ENCODE data around the gene TMEM250.

Gene TMEM250

GRCh38 chr9:136147038-136147889 is 28.6 kb upstream of the TMEM250 start:
- DNase-seq: no peak

DNA sequence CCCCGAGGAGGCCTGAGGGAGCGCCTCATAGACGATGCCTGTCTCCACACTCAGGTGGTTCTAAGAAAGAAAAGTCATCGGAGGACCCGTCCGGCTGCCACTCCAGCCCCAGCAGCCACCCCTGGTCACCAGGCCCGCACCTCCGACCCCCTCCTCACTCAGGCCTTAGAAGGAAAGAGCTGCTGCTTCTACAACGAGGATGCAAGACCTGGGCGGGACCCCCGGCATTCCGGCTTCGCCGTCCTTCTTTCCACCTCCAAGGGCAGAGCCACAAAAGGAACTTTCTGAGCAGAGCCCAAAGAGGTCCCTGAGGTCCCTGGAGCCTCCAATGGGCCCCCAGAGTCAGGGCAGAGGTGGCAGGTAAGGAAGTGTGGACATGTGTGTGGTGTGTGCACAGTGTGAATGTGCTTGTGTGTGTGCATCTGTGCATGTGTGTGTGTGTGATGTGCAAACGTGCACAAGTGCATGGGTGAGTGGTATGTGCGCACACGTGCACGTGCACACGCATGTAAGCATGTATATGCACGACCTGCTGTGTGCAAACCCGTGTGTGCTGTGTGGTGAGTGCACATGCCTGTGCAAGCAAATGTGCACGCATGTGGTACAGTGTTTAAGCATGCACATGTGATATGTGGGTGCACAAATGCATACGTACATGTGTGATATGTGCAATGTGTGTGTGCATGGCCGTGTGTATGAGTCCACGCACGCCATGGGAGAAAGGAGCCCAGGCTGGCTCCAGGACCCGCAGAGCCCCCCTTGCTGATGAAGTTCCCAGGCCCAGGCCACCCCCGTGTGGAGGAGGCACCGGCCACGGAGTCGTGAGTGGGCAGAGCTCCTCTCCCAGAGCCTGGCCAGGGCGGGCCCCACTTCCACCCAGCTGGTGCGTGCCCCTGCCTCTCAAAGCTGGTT is 27.7 kb upstream of the TMEM250 start:
- DNase-seq: no peak

DNA sequence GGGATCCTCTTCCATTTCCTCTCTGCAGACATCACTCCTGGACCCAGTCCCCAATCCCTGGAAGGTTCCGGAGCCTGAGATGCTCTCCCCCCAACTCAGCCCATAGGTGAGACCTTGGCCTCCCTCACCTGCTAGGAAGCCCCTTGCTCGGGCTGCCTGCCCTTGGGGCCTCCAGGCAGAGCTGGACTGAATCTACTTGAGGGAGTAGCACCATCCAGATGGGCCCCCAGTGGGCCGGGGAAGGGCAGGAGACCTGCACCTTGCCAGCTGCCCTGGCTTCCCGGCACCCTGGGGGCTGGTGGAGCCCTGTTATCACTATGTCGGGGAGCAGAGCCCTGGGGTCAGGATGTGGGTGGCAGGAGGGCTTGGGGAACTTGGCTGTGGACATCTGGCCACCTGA is 26.9 kb upstream of the TMEM250 start:
- DNase-seq: no peak

GRCh38 chr9:136144450-136144849 is 25.8 kb upstream of the TMEM250 start:
- no peak for DNase-seq

DNA sequence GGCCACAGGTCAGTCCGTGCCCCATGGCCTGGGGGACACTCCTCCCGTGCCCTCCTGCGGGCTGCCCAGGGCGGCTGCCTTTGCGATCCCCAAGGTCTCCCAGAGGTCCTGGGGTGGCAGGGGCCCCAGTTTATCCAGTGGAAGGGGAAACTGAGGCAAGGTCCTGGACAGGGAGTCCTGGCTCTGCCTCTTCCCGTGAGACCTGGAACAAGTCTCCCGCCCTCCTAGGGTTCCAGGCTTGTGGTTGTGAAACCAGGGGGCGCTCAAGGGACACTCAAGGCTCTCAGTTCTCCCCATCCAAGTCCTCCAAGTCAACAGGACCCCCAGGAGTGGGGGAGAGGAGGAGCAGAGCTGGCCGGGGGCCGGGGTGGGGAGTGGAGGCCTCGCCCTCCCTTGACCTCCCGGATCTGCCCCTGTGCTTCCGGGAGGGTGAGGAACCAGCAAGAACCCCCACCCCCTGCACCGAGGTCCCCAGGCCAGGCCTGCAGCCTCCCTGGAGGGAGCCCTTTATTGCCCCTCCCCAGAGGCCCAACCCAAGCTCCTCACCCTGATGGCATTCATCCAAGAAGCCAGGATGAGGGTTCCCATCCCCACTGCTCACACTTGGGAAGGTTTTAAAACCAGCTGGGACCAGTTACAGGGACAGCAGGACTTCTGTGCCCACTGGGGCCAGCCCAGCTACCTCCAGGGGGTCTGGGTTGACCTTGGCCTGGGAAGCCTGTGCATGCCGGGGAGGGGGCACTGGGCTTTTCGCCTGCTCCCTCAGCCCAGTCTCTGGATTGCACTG is 24.7 kb upstream of the TMEM250 start:
- DNase-seq: no peak

GRCh38 chr9:136142859-136143214 is 24.2 kb upstream of the TMEM250 start:
- no peak for DNase-seq

- no peak for DNase-seq
These were observed 23.7 kb upstream of the TMEM250 start for GRCh38 chr9:136142414-136142796.

- DNase-seq: no peak
These were observed 23.2 kb upstream of the TMEM250 start for GRCh38 chr9:136141682-136142413.

GRCh38 chr9:136140966-136141365 is 22.3 kb upstream of the TMEM250 start:
- DNase-seq: no peak

DNA sequence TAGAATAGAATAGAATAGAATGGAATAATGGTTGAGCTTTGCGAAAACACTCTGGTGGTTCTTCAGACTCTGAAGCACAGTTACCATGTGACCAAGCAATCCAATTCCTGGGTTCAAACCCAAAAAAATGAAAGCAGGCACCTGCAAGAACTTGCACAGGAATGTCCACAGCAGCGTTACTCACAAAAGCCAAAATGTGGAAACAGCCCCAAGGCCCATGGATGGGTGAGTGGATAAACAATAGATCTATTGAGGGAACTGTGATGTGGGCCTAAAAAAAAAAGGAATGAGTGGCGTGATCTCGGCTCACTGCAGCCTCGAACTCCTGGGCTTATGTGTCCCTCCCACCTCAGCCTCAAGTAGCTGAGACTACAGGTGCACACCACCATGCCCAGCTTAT is 21.4 kb upstream of the TMEM250 start:
- DNase-seq: no peak

- peak; percentile 62 to 63 for DNase-seq
These were observed 19.9 kb upstream of the TMEM250 start for GRCh38 chr9:136138566-136138965.

GRCh38 chr9:136137321-136138265 is 18.9 kb upstream of the TMEM250 start:
- DNase-seq: no peak

- no peak for DNase-seq
These were observed 17.7 kb upstream of the TMEM250 start for GRCh38 chr9:136136127-136136925.

DNA sequence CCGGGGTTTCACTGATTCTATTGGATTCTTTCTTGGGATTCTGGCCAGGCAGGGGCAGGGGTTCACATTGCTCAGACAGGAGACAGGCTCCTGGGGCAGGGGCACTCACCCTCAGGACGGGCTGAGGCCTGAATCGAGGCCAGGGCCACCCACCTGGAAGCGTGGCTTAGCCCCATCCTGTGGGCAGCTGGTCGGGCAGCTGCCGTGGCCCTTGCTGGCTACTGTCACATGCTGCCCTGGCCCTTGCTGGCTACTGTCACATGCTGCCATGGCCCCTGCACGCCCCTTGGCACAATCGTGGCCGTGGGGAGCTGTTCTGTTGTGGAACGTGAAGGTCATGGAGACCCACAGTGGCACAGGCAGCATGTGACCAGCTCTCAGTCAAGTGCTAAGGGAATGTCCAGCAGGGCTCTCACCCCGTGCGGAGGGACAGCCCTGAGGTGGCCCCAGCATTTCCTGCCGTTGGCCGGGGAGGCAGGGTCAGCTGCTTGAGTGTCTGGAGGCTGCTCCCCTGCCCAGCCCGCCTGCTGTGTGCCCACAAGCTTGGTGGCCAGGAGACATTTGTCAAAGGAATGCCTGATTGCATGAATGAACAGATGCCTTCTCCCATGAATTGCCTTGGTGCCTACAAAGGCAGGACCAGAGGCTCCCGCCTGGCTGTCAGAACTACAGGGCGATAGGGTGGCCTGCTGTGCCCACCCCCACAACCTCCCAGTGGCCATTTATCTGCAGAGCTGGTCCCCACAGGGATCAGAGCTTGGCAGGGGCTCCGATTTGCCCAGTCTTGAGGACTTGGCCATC is 16.9 kb upstream of the TMEM250 start:
- no peak for DNase-seq

- DNase-seq: no peak
These were observed 15.3 kb upstream of the TMEM250 start for GRCh38 chr9:136133959-136134484.

GRCh38 chr9:136133191-136133958 is 14.7 kb upstream of the TMEM250 start:
- peak in 1 of 2 experiments; percentile 37 for DNase-seq

DNA sequence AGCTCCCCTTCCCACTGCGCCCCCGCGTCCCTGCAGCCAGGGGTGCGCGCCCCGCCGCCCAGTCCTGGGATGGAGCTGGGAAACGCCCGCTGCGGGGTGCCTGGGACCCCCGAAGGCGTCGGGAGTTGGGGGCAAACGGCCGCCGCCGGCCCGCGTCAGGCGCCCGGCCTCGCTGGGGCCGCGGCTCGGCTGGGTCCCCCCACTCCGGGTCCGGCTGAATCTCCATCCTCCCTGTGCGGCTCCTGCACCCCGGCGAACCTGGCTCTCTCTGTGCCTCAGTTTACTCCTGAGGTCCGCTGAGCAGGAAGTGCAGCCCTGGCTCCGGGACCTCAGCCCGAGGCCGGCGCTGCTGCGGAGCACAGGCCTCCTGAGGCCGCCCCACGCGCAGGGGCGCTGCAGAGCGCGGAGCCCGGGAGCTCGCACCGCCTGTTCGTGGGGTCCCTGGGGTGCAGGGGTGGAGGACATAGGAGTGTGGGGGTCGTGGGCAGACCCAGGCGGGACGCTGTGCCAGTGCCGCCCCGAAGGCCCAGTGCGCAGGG is 13.9 kb upstream of the TMEM250 start:
- no peak for DNase-seq

Data from activated CD4-positive, alpha-beta T cell treated with anti-CD3 and anti-CD28 coated beads, Interleukin-2, amount 50 U/mL, for 48 hours (primary cell).